Vagina (tissue), 2 donors: ENCODE results near the gene ARPP21. TPM values are rescaled to one million over a fixed set of nuclear protein-coding genes. Genes with fewer than 3 reads are reported as not detected.

Source experiments
- DNase-seq, 2 donors: peaks; one replicate each; pipeline ENCODE4 v3.0.0-alpha.2; 2017; ENCODE audit errors: extremely low spot score in 2 of 2
- H3K27ac ChIP-seq: fragments of 200-600 bp; sonication (generic); one replicate; pipeline ENCODE4 v1.5.1; 2019
- H3K27me3 ChIP-seq: fragments of 200-600 bp; sonication (generic); one replicate; pipeline ENCODE4 v1.5.1; 2019
- H3K36me3 ChIP-seq, 2 donors: fragments of 200-600 bp; sonication (generic); one replicate each; pipeline ENCODE4 v1.5.1; 2017 to 2019
- H3K4me1 ChIP-seq: fragments of 200-600 bp; sonication (generic); one replicate; pipeline ENCODE4 v1.5.1; 2019
- H3K4me3 ChIP-seq, 2 donors: fragments of 200-600 bp; sonication (generic); 1 replicate in 1 of 2; 2 replicates in 1 of 2; pipeline ENCODE4 v1.5.1; 2016 to 2019
- H3K9me3 ChIP-seq: fragments of 200-600 bp; sonication (generic); one replicate; pipeline ENCODE4 v1.5.1; 2019
- POLR2A ChIP-seq, 2 donors: fragments of 450-650 bp; IDR thresholded peaks; one replicate each; pipeline ENCODE4 v1.6.1; 2017; ENCODE audit warnings: antibody characterized with exemption in 2 of 2, mild to moderate bottlenecking in 2 of 2, moderate library complexity in 2 of 2
- POLR2AphosphoS5 ChIP-seq, 2 donors: sonication (generic); formaldehyde crosslinking; IDR thresholded peaks; one replicate each; pipeline ENCODE4 v1.9.0; 2017; ENCODE audit warnings: antibody characterized with exemption in 2 of 2, mild to moderate bottlenecking in 2 of 2, low read depth in 1 of 2; ENCODE audit not compliant: insufficient read depth in 1 of 2
- intact Hi-C: fragments of 100-400 bp; cut with DNase I; formaldehyde crosslinking; loops from one replicate; pipeline ENCODE4 v1.15.1; 2023
- total RNA-seq: library from RNA; depleted of rRNA; stranded (reverse); fragments of >200 nt; gene quantifications from one replicate; pipeline ENCODE4 v1.2.3, GENCODE V29; 2016
- TF ChIP-seq, protein P1 (sequence below), 3 experiments: fragments of 450-650 bp in 2 of 3; fragments of 200-600 bp in 1 of 3; sonication (generic) in 1 of 3; IDR thresholded peaks; one replicate each; pipeline ENCODE4 v1.5.1; 2017 to 2019; ENCODE audit warnings: antibody characterized with exemption in 3 of 3, mild to moderate bottlenecking in 2 of 3, moderate library complexity in 2 of 3

The ARPP21 gene
- total RNA-seq, 1 donor from 2014 or later: not detected

DNA sequence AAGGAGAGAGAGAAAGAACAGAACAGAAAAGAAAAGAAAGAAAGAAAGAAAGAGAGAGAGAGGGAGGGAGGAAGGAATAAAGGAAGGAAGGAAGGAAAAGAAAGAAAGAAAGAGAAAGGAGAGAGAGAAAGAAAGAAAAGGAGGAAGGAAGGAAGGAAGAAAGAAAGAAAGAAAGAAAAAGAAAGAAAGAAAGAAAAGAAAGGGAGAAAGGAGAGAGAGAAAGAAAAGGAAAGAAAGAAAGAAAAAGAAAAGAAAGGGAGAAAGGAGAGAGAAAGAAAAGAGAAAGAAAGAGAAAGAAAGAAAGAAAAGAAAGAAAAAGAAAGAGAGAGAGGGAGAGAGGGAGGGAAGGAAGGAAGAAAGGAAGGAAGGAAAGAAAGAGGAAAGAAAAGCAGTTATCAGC lies 108.8 kb downstream of the ARPP21 start:
- DNase-seq: no peak
- H3K27me3 ChIP-seq: no peaks in the 10 kb centered on the region
- no peak overlapping the region for H3K27ac ChIP-seq
- H3K4me1 ChIP-seq: no peaks in the 10 kb centered on the region
- no peaks in the 10 kb centered on the region for H3K9me3 ChIP-seq
- no peaks in the 10 kb centered on the region for H3K36me3 ChIP-seq
- TF ChIP-seq POLR2A (IDR thresholded peaks at IDR 0.05) (no peak), POLR2AphosphoS5 (IDR thresholded peaks at IDR 0.05; ENCODE audit: insufficient read depth in 1 of 2, low read depth in 1 of 2) (no peak)
- TF ChIP-seq, protein P1, sequence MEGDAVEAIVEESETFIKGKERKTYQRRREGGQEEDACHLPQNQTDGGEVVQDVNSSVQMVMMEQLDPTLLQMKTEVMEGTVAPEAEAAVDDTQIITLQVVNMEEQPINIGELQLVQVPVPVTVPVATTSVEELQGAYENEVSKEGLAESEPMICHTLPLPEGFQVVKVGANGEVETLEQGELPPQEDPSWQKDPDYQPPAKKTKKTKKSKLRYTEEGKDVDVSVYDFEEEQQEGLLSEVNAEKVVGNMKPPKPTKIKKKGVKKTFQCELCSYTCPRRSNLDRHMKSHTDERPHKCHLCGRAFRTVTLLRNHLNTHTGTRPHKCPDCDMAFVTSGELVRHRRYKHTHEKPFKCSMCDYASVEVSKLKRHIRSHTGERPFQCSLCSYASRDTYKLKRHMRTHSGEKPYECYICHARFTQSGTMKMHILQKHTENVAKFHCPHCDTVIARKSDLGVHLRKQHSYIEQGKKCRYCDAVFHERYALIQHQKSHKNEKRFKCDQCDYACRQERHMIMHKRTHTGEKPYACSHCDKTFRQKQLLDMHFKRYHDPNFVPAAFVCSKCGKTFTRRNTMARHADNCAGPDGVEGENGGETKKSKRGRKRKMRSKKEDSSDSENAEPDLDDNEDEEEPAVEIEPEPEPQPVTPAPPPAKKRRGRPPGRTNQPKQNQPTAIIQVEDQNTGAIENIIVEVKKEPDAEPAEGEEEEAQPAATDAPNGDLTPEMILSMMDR (IDR thresholded peaks at IDR 0.05): no peak
- no peak overlapping the region for H3K4me3 ChIP-seq
- intact Hi-C loops: no loop called here

DNA sequence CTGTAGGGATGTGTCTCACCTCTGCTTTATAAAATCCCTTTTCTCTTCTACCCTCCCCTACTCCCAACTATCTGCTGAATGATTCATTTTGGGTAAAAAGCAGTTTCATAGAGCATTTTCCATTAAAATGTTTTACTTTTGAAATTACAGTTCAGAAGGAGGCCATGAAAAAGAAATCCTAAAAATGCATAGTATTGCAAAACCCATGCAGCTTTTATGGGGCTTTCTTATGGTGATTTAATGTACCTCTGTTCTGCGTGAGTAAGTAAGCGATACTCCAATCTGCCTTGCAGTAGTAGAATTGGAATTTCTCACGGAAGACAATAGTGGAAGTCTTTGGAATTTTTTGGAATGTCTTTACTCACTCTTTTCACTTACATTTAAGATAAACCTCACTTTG lies 111.9 kb downstream of the ARPP21 start:
- no peaks in the 10 kb centered on the region for H3K9me3 ChIP-seq
- no peaks in the 10 kb centered on the region for H3K36me3 ChIP-seq
- DNase-seq: no peak
- TF ChIP-seq, protein P1 (IDR thresholded peaks at IDR 0.05): no peak
- TF ChIP-seq POLR2AphosphoS5 (IDR thresholded peaks at IDR 0.05; ENCODE audit: insufficient read depth in 1 of 2, low read depth in 1 of 2): no peak
- TF ChIP-seq POLR2A (IDR thresholded peaks at IDR 0.05): no peak
- intact Hi-C loops: no loop called here
- H3K27ac ChIP-seq: no peak overlapping the region
- no peaks in the 10 kb centered on the region for H3K27me3 ChIP-seq
- H3K4me3 ChIP-seq: no peak overlapping the region
- no peaks in the 10 kb centered on the region for H3K4me1 ChIP-seq

DNA sequence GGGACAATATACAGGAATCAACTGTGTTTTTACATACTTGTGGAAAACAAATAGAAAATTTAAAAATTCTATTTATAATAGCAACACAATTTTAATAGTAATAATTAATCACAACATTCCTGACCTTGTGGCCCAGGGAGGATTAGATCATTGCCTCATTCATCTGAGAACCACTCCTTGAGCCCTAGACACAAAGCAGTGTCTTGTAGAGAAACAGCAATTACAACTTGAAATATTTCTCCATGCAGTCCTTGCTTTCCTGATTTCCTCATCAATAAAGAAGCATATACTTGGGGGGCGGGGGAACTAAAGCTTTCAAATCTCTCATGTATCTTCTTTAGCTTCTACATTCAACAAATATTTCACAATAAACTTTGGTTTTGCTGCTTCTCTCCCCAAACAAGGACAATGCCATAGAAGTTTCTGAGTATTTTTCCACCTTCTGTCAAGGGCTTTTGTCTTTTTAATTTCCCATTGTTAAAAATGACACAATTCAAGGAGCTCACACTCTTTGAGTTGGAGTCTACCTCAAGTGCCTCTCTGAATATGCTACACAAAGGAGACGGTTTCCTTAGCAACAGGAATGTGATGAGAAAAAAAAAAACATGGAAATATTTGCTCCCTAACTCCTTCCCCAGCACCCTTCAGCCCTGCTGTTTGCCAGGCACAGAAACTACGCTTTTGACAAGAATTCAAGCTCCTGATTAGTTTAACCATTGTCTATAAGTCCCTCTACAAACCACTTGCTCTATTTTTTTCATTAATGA lies 118.8 kb downstream of the ARPP21 start:
- no peaks in the 10 kb centered on the region for H3K9me3 ChIP-seq
- H3K4me3 ChIP-seq: no peak overlapping the region
- TF ChIP-seq POLR2A (IDR thresholded peaks at IDR 0.05) (no peak), POLR2AphosphoS5 (IDR thresholded peaks at IDR 0.05; ENCODE audit: insufficient read depth in 1 of 2, low read depth in 1 of 2) (no peak)
- TF ChIP-seq, protein P1 (IDR thresholded peaks at IDR 0.05): no peak
- H3K4me1 ChIP-seq: no peaks in the 10 kb centered on the region
- H3K27me3 ChIP-seq: no peaks in the 10 kb centered on the region
- no peak for DNase-seq
- H3K36me3 ChIP-seq: no peaks in the 10 kb centered on the region
- H3K27ac ChIP-seq: no peak overlapping the region
- intact Hi-C loops: no loop called here

DNA sequence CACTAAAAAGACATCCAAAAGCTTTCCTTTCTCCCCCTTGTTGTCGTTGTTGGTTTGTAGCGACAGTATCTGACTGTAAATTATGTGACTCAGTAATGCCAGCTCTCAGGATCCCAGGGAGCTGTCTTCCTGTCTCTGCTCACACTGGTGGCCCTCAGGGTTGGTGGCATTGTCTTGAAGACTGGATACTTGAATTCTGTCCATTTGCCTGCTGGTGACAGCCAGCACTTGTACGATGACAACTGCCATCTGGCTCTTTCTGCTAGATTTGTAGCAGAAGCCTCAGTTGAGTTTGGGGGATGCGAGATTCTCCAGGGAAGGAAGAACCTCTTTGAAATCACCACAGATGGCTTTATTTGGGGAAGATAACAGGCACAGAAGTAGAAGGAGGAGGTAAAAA lies 120.8 kb downstream of the ARPP21 start:
- Histone ChIP-seq H3K27me3 (no peaks in the 10 kb centered on the region), H3K27ac (no peak overlapping the region), H3K4me3 (no peak overlapping the region), H3K9me3 (no peaks in the 10 kb centered on the region), H3K4me1 (no peaks in the 10 kb centered on the region), H3K36me3 (no peaks in the 10 kb centered on the region)
- TF ChIP-seq POLR2AphosphoS5 (IDR thresholded peaks at IDR 0.05; ENCODE audit: insufficient read depth in 1 of 2, low read depth in 1 of 2): no peak
- TF ChIP-seq POLR2A (IDR thresholded peaks at IDR 0.05): no peak
- TF ChIP-seq, protein P1 (IDR thresholded peaks at IDR 0.05): no peak
- intact Hi-C loops: no loop called here
- no peak for DNase-seq

DNA sequence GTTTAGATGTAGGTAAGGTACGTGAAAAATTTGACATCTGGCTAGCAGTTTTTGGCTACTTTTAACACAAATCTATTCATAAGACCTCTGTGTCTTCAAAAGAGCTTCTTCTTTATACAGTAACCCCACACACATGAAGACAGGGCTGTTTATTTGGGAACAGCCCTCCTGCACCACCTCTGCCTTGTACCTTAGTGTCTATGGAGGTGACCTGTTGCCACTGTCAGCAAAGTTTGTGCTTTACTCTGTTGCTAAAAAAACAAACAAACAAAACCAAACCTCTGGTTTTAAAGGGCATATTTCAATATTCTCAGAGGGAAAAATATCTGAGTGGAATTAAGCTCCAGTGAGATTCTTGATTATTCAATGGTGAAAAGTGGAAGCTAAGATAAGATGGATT lies 122.0 kb downstream of the ARPP21 start:
- Histone ChIP-seq H3K27ac (no peak overlapping the region), H3K4me1 (no peaks in the 10 kb centered on the region), H3K36me3 (no peaks in the 10 kb centered on the region), H3K4me3 (no peak overlapping the region), H3K9me3 (no peaks in the 10 kb centered on the region), H3K27me3 (no peaks in the 10 kb centered on the region)
- no peak for DNase-seq
- TF ChIP-seq POLR2A (IDR thresholded peaks at IDR 0.05) (no peak), POLR2AphosphoS5 (IDR thresholded peaks at IDR 0.05; ENCODE audit: insufficient read depth in 1 of 2, low read depth in 1 of 2) (no peak)
- TF ChIP-seq, protein P1 (IDR thresholded peaks at IDR 0.05): no peak
- intact Hi-C loops: no loop called here
